Measurements from ENCODE around the gene TRABD.
A peak's percentile ranks its signal among the peaks of the same experiment; 100 is the strongest.

Gene TRABD

GRCh38 chr22:50184902-50185374 is 775 bp upstream of the TRABD start:
- WGBS, result 7% methylated on average over 63 of the region's 63 CpGs
- no peak overlapping the region for H3K27ac ChIP-seq (ENCODE audit: low read depth, low read length)
- no peaks in the 10 kb centered on the region for H3K36me3 ChIP-seq (ENCODE audit: insufficient read depth, low read length)
- no peaks in the 10 kb centered on the region for H3K9me3 ChIP-seq (ENCODE audit: insufficient read depth, low read depth, low read length)
- H3K27me3 ChIP-seq (ENCODE audit: insufficient read depth, low read length), result peaks cover 17% of the 10 kb centered on the region
- peak overlapping the region; percentile 62 for H3K9ac ChIP-seq (ENCODE audit: low read depth, low read length)
- peak overlapping the region; percentile 79 for H3K4me3 ChIP-seq (ENCODE audit: low read length)
- peaks cover 7% of the 10 kb centered on the region for H3K4me1 ChIP-seq (ENCODE audit: insufficient read depth, low read length)

GRCh38 chr22:50186181-50186714 is 535 bp downstream of the TRABD start:
- peak overlapping the region; percentile 59 for H3K9ac ChIP-seq (ENCODE audit: low read depth, low read length)
- peaks cover 7% of the 10 kb centered on the region for H3K4me1 ChIP-seq (ENCODE audit: insufficient read depth, low read length)
- H3K4me3 ChIP-seq (ENCODE audit: low read length), result peak overlapping the region; percentile 59
- H3K36me3 ChIP-seq (ENCODE audit: insufficient read depth, low read length), result no peaks in the 10 kb centered on the region
- under 1% methylated on average over 47 of the region's 47 CpGs for WGBS
- no peak overlapping the region for H3K27ac ChIP-seq (ENCODE audit: low read depth, low read length)
- H3K27me3 ChIP-seq (ENCODE audit: insufficient read depth, low read length), result peaks cover 17% of the 10 kb centered on the region
- H3K9me3 ChIP-seq (ENCODE audit: insufficient read depth, low read depth, low read length), result no peaks in the 10 kb centered on the region

GRCh38 chr22:50186761-50187523 is 1.2 kb downstream of the TRABD start:
- H3K27ac ChIP-seq (ENCODE audit: low read depth, low read length), result no peak overlapping the region
- no peaks in the 10 kb centered on the region for H3K9me3 ChIP-seq (ENCODE audit: insufficient read depth, low read depth, low read length)
- no peaks in the 10 kb centered on the region for H3K36me3 ChIP-seq (ENCODE audit: insufficient read depth, low read length)
- H3K27me3 ChIP-seq (ENCODE audit: insufficient read depth, low read length), result peaks cover 17% of the 10 kb centered on the region
- peak overlapping the region; percentile 59 for H3K9ac ChIP-seq (ENCODE audit: low read depth, low read length)
- peaks cover 7% of the 10 kb centered on the region for H3K4me1 ChIP-seq (ENCODE audit: insufficient read depth, low read length)
- WGBS, result 52% methylated on average over 26 of the region's 26 CpGs
- H3K4me3 ChIP-seq (ENCODE audit: low read length), result peak overlapping the region; percentile 59

GRCh38 chr22:50188356-50188755 is 2.6 kb downstream of the TRABD start:
- no peak overlapping the region for H3K27ac ChIP-seq (ENCODE audit: low read depth, low read length)
- no peak overlapping the region for H3K4me3 ChIP-seq (ENCODE audit: low read length)
- H3K9me3 ChIP-seq (ENCODE audit: insufficient read depth, low read depth, low read length), result no peaks in the 10 kb centered on the region
- H3K36me3 ChIP-seq (ENCODE audit: insufficient read depth, low read length), result peaks cover under 1% of the 10 kb centered on the region; the same call in 1 of the 2 replicates
- 96% methylated on average over 11 of the region's 11 CpGs for WGBS
- H3K4me1 ChIP-seq (ENCODE audit: insufficient read depth, low read length), result peaks cover 7% of the 10 kb centered on the region
- peaks cover 17% of the 10 kb centered on the region for H3K27me3 ChIP-seq (ENCODE audit: insufficient read depth, low read length)
- H3K9ac ChIP-seq (ENCODE audit: low read depth, low read length), result no peak overlapping the region

GRCh38 chr22:50189184-50189848 is 3.6 kb downstream of the TRABD start:
- Histone ChIP-seq H3K4me3 (ENCODE audit: low read length) (no peak overlapping the region), H3K4me1 (ENCODE audit: insufficient read depth, low read length) (peaks cover 2% of the 10 kb centered on the region), H3K27ac (ENCODE audit: low read depth, low read length) (no peak overlapping the region), H3K27me3 (ENCODE audit: insufficient read depth, low read length) (peaks cover 12% of the 10 kb centered on the region), H3K9me3 (ENCODE audit: insufficient read depth, low read depth, low read length) (no peaks in the 10 kb centered on the region), H3K9ac (ENCODE audit: low read depth, low read length) (no peak overlapping the region), H3K36me3 (ENCODE audit: insufficient read depth, low read length) (peaks cover 10% of the 10 kb centered on the region)
- 95% methylated on average over 20 of the region's 20 CpGs for WGBS

DNA sequence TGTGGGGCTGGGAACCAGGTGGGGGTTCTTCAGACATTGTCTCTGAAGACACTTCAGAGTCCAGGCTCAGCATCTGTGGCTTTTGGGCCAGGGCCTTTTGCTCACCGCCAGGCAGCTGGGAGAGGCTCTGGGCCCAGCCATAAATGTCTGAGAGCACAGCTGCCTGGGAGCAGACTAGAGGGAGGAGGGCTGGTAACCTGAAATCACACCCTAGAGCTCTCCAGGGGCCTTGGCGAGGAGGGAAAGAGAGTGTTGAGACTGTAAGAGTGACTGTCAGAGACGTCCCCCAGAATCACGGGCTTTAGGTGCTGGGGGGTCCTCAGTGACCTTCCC is 4.1 kb downstream of the TRABD start:
- 89% methylated on average over 4 of the region's 4 CpGs for WGBS
- Histone ChIP-seq H3K4me1 (ENCODE audit: insufficient read depth, low read length) (no peaks in the 10 kb centered on the region; the same call in 1 of the 2 replicates), H3K27ac (ENCODE audit: low read depth, low read length) (no peak overlapping the region), H3K27me3 (ENCODE audit: insufficient read depth, low read length) (peaks cover 7% of the 10 kb centered on the region), H3K4me3 (ENCODE audit: low read length) (no peak overlapping the region), H3K36me3 (ENCODE audit: insufficient read depth, low read length) (peaks cover 15% of the 10 kb centered on the region), H3K9me3 (ENCODE audit: insufficient read depth, low read depth, low read length) (no peaks in the 10 kb centered on the region), H3K9ac (ENCODE audit: low read depth, low read length) (no peak overlapping the region; the same call in 1 of the 2 replicates)

GRCh38 chr22:50190182-50190940 is 4.6 kb downstream of the TRABD start:
- peak overlapping the region; percentile 34 for H3K4me3 ChIP-seq (ENCODE audit: low read length)
- H3K27me3 ChIP-seq (ENCODE audit: insufficient read depth, low read length), result peaks cover 2% of the 10 kb centered on the region
- peaks cover 16% of the 10 kb centered on the region for H3K36me3 ChIP-seq (ENCODE audit: insufficient read depth, low read length)
- 73% methylated on average over 43 of the region's 43 CpGs for WGBS
- no peaks in the 10 kb centered on the region; the same call in 1 of the 2 replicates for H3K4me1 ChIP-seq (ENCODE audit: insufficient read depth, low read length)
- H3K9me3 ChIP-seq (ENCODE audit: insufficient read depth, low read depth, low read length), result no peaks in the 10 kb centered on the region
- peak overlapping the region; percentile 53 for H3K9ac ChIP-seq (ENCODE audit: low read depth, low read length)
- H3K27ac ChIP-seq (ENCODE audit: low read depth, low read length), result 0 out of 2 replicates have a peak overlapping the region, but pooled peaks have one; percentile 41

GRCh38 chr22:50190941-50191741 is 5.4 kb downstream of the TRABD start:
- H3K9me3 ChIP-seq (ENCODE audit: insufficient read depth, low read depth, low read length), result no peaks in the 10 kb centered on the region
- no peaks in the 10 kb centered on the region for H3K27me3 ChIP-seq (ENCODE audit: insufficient read depth, low read length)
- peaks cover 20% of the 10 kb centered on the region for H3K36me3 ChIP-seq (ENCODE audit: insufficient read depth, low read length)
- WGBS, result 94% methylated on average over 18 of the region's 18 CpGs
- H3K4me3 ChIP-seq (ENCODE audit: low read length), result no peak overlapping the region
- peak overlapping the region; percentile 53; the same call in 1 of the 2 replicates for H3K9ac ChIP-seq (ENCODE audit: low read depth, low read length)
- H3K27ac ChIP-seq (ENCODE audit: low read depth, low read length), result 0 out of 2 replicates have a peak overlapping the region, but pooled peaks have one; percentile 41
- H3K4me1 ChIP-seq (ENCODE audit: insufficient read depth, low read length), result no peaks in the 10 kb centered on the region; the same call in 1 of the 2 replicates

DNA sequence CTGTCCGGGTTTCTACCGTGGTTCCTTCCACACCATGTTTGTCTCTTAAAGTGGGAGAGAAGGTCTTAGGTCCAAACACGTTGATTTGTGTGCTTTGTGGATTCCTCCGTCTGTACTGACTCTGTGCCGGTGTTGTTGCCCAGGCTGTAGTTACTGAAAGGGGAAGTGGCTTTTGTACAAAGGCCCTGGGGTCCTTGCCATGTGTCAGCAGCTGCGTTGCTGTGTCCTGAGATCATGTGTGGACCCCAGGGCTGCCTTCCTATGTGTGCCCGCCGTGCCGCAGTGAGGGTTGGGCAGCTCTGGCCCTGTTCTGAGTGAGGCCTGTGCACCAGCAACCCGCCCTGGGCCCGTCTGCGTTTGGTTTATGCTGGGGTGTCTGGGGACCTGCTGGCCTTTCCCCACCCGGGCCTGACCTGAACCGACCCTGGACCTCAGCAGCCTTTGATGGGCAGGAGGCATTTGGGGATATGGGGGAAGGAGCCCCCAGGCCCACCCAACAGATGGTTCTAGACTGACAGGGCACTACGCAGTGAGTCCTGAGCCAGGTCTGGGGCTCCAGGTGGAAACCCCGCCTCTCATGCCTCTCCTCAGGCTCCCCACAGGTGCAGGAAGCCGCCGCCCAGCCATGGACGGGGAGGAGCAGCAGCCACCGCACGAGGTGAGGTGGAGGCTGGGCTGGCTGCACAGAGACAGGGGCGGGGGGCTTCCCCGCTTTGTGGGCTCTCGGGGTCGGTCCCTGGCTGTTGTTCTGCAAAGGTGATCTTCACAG is 6.9 kb downstream of the TRABD start:
- no peak overlapping the region for H3K27ac ChIP-seq (ENCODE audit: low read depth, low read length)
- H3K9ac ChIP-seq (ENCODE audit: low read depth, low read length), result no peak overlapping the region
- no peaks in the 10 kb centered on the region for H3K27me3 ChIP-seq (ENCODE audit: insufficient read depth, low read length)
- H3K4me3 ChIP-seq (ENCODE audit: low read length), result no peak overlapping the region
- 94% methylated on average over 25 of the region's 25 CpGs for WGBS
- H3K9me3 ChIP-seq (ENCODE audit: insufficient read depth, low read depth, low read length), result no peaks in the 10 kb centered on the region
- H3K4me1 ChIP-seq (ENCODE audit: insufficient read depth, low read length), result no peaks in the 10 kb centered on the region; the same call in 1 of the 2 replicates
- peaks cover 25% of the 10 kb centered on the region for H3K36me3 ChIP-seq (ENCODE audit: insufficient read depth, low read length)

DNA sequence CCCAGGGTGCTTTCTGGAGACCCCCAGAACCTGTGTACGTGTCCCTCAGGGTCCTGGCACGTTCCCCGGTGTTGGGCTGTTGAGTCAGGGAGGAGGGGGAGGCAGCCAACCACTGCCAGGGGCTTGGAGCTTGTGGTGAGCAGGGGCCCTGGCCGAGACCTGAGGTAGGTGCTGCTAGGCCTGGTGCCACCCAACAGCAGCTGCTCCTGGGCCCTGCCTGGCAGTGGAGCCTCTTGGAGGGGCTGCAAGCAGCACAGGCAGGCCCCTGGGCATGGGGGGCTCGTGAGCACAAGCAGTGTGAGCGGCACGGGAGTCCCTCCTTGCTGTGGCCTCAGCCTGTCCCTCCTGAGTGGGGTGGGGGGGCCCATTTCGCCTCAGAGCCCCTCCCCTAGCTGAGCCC is 7.9 kb downstream of the TRABD start:
- H3K36me3 ChIP-seq (ENCODE audit: insufficient read depth, low read length), result peaks cover 29% of the 10 kb centered on the region
- H3K9me3 ChIP-seq (ENCODE audit: insufficient read depth, low read depth, low read length), result no peaks in the 10 kb centered on the region
- 92% methylated on average over 8 of the region's 8 CpGs for WGBS
- no peak overlapping the region for H3K9ac ChIP-seq (ENCODE audit: low read depth, low read length)
- no peaks in the 10 kb centered on the region; the same call in 1 of the 2 replicates for H3K4me1 ChIP-seq (ENCODE audit: insufficient read depth, low read length)
- no peak overlapping the region for H3K27ac ChIP-seq (ENCODE audit: low read depth, low read length)
- H3K4me3 ChIP-seq (ENCODE audit: low read length), result no peak overlapping the region
- no peaks in the 10 kb centered on the region for H3K27me3 ChIP-seq (ENCODE audit: insufficient read depth, low read length)

All from HUES64 (cell line).